Endodermal cell (in vitro differentiated cells): ENCODE measurements around the gene METTL3. TPM values are rescaled to one million over a fixed set of nuclear protein-coding genes. Genes with fewer than 3 reads are reported as not detected.

ENCODE experiments used
- DNase-seq: peaks from one replicate; pipeline ENCODE4 v3.0.0-alpha.2; 2017
- H3K27ac ChIP-seq: 2 replicates; pipeline ENCODE4 v1.5.1; 2013; ENCODE audit warnings: mild to moderate bottlenecking, low read depth, low read length, moderate library complexity
- H3K27me3 ChIP-seq: 2 replicates; pipeline ENCODE4 v1.6.1; 2013; ENCODE audit warnings: mild to moderate bottlenecking, low read length, moderate library complexity; ENCODE audit not compliant: insufficient read depth, control insufficient read depth, poor library complexity, severe bottlenecking
- H3K36me3 ChIP-seq: 2 replicates; pipeline ENCODE4 v1.7.0; 2013; ENCODE audit warnings: mild to moderate bottlenecking, low read length, moderate library complexity; ENCODE audit not compliant: control insufficient read depth, insufficient read depth
- H3K4me1 ChIP-seq: one replicate; pipeline ENCODE4 v1.7.0; 2013; ENCODE audit warnings: low read length; ENCODE audit not compliant: control insufficient read depth, insufficient read depth
- H3K4me3 ChIP-seq: 2 replicates; pipeline ENCODE4 v1.5.1; 2013; ENCODE audit warnings: mild to moderate bottlenecking, low read length, moderate library complexity
- H3K9ac ChIP-seq: 2 replicates; pipeline ENCODE4 v1.6.1; 2013; ENCODE audit warnings: mild to moderate bottlenecking, low read length, moderate library complexity; ENCODE audit not compliant: poor library complexity, severe bottlenecking; ENCODE audit errors: extremely low read depth
- H3K9me3 ChIP-seq: 2 replicates; pipeline ENCODE4 v1.6.1; 2013; ENCODE audit warnings: mild to moderate bottlenecking, low read length, moderate library complexity; ENCODE audit not compliant: control insufficient read depth
- H3K27ac Mint-ChIP-seq: 2 replicates; pipeline ENCODE4 v1.8.0; 2020; ENCODE audit warnings: mixed read lengths
- H3K27me3 Mint-ChIP-seq: 2 replicates; pipeline ENCODE4 v1.8.0; 2021; ENCODE audit warnings: mild to moderate bottlenecking, mixed read lengths; ENCODE audit not compliant: insufficient read depth
- H3K36me3 Mint-ChIP-seq: 2 replicates; pipeline ENCODE4 v1.8.0; 2020; ENCODE audit warnings: low read depth, mixed read lengths
- H3K4me1 Mint-ChIP-seq: 2 replicates; pipeline ENCODE4 v1.8.0; 2020; ENCODE audit warnings: mixed read lengths
- H3K4me3 Mint-ChIP-seq: 2 replicates; pipeline ENCODE4 v1.8.0; 2020; ENCODE audit warnings: mild to moderate bottlenecking, moderate library complexity, mixed read lengths
- H3K9me3 Mint-ChIP-seq: 2 replicates; pipeline ENCODE4 v1.8.0; 2020; ENCODE audit warnings: mild to moderate bottlenecking, mixed read lengths
- CTCF ChIP-seq: fragments of 200-600 bp; sonication (generic); conservative IDR thresholded peaks from 2 replicates; pipeline ENCODE4 v1.5.0; 2021; ENCODE audit warnings: antibody characterized with exemption, mild to moderate bottlenecking
- WGBS, 2 experiments: methylation state at CpG; one replicate each; pipeline versions ENCODE4 v1.1.5 to v1.1.7; 2013; ENCODE audit warnings: missing lambda C conversion rate in 2 of 2, mixed read lengths in 1 of 2; ENCODE audit not compliant: insufficient coverage in 1 of 2, insufficient read length in 1 of 2; 5-methylcytosine and 5-hydroxymethylcytosine counted together
- total RNA-seq, 2 donors: library from RNA; stranded (reverse); fragmentation: NEBNext Ultra II Directional in 1 of 2; extraction: Animal tissue kit (Norgen Biotek cat#: 25700) in 1 of 2; gene quantifications; 2 replicates in 1 of 2; 3 replicates in 1 of 2; pipeline ENCODE4 v1.2.1, GENCODE V29; 2021

Gene METTL3
- total RNA-seq, 2 donors from 2014 or later = 63.2 to 64.7 TPM

- Histone ChIP-seq H3K36me3 (peaks cover 33% of the 10 kb centered on the region), H3K9ac (peak within 1 kb of the TSS; percentile 75), H3K4me1 (peaks cover 5% of the 10 kb centered on the region), H3K9me3 (no peaks in the 10 kb centered on the region), H3K4me3 (peak within 1 kb of the TSS; percentile 95), H3K27me3 (no peaks in the 10 kb centered on the region), H3K27ac (peak within 1 kb of the TSS; percentile 22)
- H3K4me1 Mint-ChIP-seq = peaks cover 13% of the 10 kb centered on the region
- H3K36me3 Mint-ChIP-seq = peaks cover 31% of the 10 kb centered on the region
- no peaks in the 10 kb centered on the region for H3K9me3 Mint-ChIP-seq
- WGBS, 2 experiments = 0% methylated on average over 13 to 49 of the region's 49 CpGs
- H3K27me3 Mint-ChIP-seq = no peaks in the 10 kb centered on the region
- peak within 1 kb of the TSS; percentile 100 for H3K4me3 Mint-ChIP-seq
- peak within 1 kb of the TSS; percentile 99 for H3K27ac Mint-ChIP-seq
- peak; percentile 99 for DNase-seq
- peak; percentile 96 for TF ChIP-seq CTCF
Observed at GRCh38 chr14:21476925-21477681, 34.0 kb downstream of the METTL3 start, which contains the start of the genes RAB2B and TOX4. TSS of gene RAB2B (minus strand) at chr14:21476959. CDS start at chr14:21476872, 87 bp downstream. TSS of gene TOX4 (plus strand) at chr14:21477195. CDS start at chr14:21477279, 84 bp downstream.

- H3K27ac ChIP-seq = no peak overlapping the region
- Mint-ChIP-seq H3K27me3 (no peaks in the 10 kb centered on the region), H3K4me3 (peak overlapping the region; percentile 100), H3K9me3 (no peaks in the 10 kb centered on the region), H3K36me3 (peaks cover 31% of the 10 kb centered on the region), H3K27ac (peak overlapping the region; percentile 96), H3K4me1 (peaks cover 13% of the 10 kb centered on the region)
- no peak for DNase-seq
- H3K4me3 ChIP-seq = peak overlapping the region; percentile 95
- no peak for TF ChIP-seq CTCF
- H3K4me1 ChIP-seq = peaks cover 5% of the 10 kb centered on the region
- WGBS, 2 experiments = 0 to 3% methylated on average over 7 to 27 of the region's 27 CpGs
- H3K27me3 ChIP-seq = no peaks in the 10 kb centered on the region
- peaks cover 31% of the 10 kb centered on the region for H3K36me3 ChIP-seq
- H3K9ac ChIP-seq = peak overlapping the region; percentile 63
- no peaks in the 10 kb centered on the region for H3K9me3 ChIP-seq
Observed at GRCh38 chr14:21476523-21476924, 34.6 kb downstream of the METTL3 start.

- Mint-ChIP-seq H3K4me1 (peaks cover 13% of the 10 kb centered on the region), H3K27ac (peak overlapping the region; percentile 96), H3K27me3 (no peaks in the 10 kb centered on the region), H3K9me3 (no peaks in the 10 kb centered on the region), H3K4me3 (peak overlapping the region; percentile 100), H3K36me3 (peaks cover 35% of the 10 kb centered on the region)
- H3K4me3 ChIP-seq = peak overlapping the region; percentile 95
- peaks cover 5% of the 10 kb centered on the region for H3K4me1 ChIP-seq
- H3K9me3 ChIP-seq = no peaks in the 10 kb centered on the region
- no peak for DNase-seq
- no peak overlapping the region for H3K27ac ChIP-seq
- 62 to 100% methylated on average over 2 to 10 of the region's 10 CpGs for WGBS, 2 experiments
- H3K27me3 ChIP-seq = no peaks in the 10 kb centered on the region
- TF ChIP-seq CTCF = no peak
- peaks cover 28% of the 10 kb centered on the region for H3K36me3 ChIP-seq
- peak overlapping the region; percentile 63 for H3K9ac ChIP-seq
Observed at GRCh38 chr14:21475767-21476522, 35.2 kb downstream of the METTL3 start.
